Adrenal gland (tissue), 12 donors: ENCODE measurements around the gene CAPSL. TPM values are rescaled to one million over a fixed set of nuclear protein-coding genes. Genes with fewer than 3 reads are reported as not detected.

Experiments used
- DNase-seq, 7 donors: peaks; one replicate each; pipeline ENCODE4 v3.0.0-alpha.2; 2019 to 2020
- H3K27ac ChIP-seq, 5 donors: fragments of 200-600 bp; sonication (generic) in 4 of 5; 1 replicate in 3 of 5; 2 replicates in 2 of 5; pipeline versions ENCODE4 v1.5.1 to v1.8.0; 2016 to 2020; ENCODE audit warnings: mild to moderate bottlenecking in 1 of 5
- H3K27me3 ChIP-seq: fragments of 200-600 bp; 2 replicates; pipeline ENCODE4 v1.8.0; 2021
- H3K36me3 ChIP-seq, 2 donors: fragments of 200-600 bp; replicated peaks in 1 of 2; 1 replicate in 1 of 2; 2 replicates in 1 of 2; pipeline versions ENCODE4 v1.5.1 to v1.8.0; 2018 to 2022
- H3K4me1 ChIP-seq, 2 donors: fragments of 200-600 bp; replicated peaks in 1 of 2; 1 replicate in 1 of 2; 2 replicates in 1 of 2; pipeline versions ENCODE4 v1.5.1 to v1.8.0; 2018 to 2021
- H3K4me3 ChIP-seq, 4 donors: fragments of 200-600 bp; sonication (generic) in 3 of 4; one replicate each; pipeline ENCODE4 v1.5.1; 2016 to 2018
- H3K9me3 ChIP-seq, 3 donors: fragments of 200-600 bp; sonication (generic) in 1 of 3; replicated peaks in 1 of 3; 1 replicate in 2 of 3; 2 replicates in 1 of 3; pipeline versions ENCODE4 v1.5.1 to v1.8.0; 2016 to 2021
- CTCF ChIP-seq, 6 experiments: fragments of 450-650 bp in 4 of 6; fragments of 200-600 bp in 2 of 6; sonication (generic) in 1 of 6; IDR thresholded peaks; 1 replicate in 5 of 6; 2 replicates in 1 of 6; pipeline versions ENCODE4 v1.5.1 to v1.8.0; 2016 to 2021; ENCODE audit warnings: antibody characterized with exemption in 6 of 6, mild to moderate bottlenecking in 2 of 6, moderate library complexity in 1 of 6
- POLR2A ChIP-seq, 2 donors: fragments of 450-650 bp; IDR thresholded peaks; one replicate each; pipeline ENCODE4 v1.6.1; 2017; ENCODE audit warnings: antibody characterized with exemption in 2 of 2, mild to moderate bottlenecking in 2 of 2, moderate library complexity in 1 of 2
- WGBS, 4 donors: extraction: QIAGEN DNeasy Blood & Tissue Kit in 2 of 4; methylation state at CpG; one replicate each; pipeline versions ENCODE4 v1.1.5 to v1.1.7; 2013 to 2017; 5-methylcytosine and 5-hydroxymethylcytosine counted together
- intact Hi-C, 2 donors: fragments of 100-400 bp; cut with DNase I; formaldehyde crosslinking; loops; one replicate each; pipeline versions ENCODE4 v1.14.1 to v1.15.0; 2022 to 2023
- polyA plus RNA-seq, 3 donors: library from polyadenylated mRNA; stranded (reverse); fragments of 200-250 nt in 2 of 3; fragments of 350-450 nt in 1 of 3; fragmentation: Illumina TruSeq in 1 of 3; extraction: RNeasy Lipid Tissue Mini Kit (QIAGEN cat#74804) in 1 of 3; gene quantifications; one replicate each; pipeline ENCODE4 v1.2.3, GENCODE V29; 2013 to 2014
- total RNA-seq, 9 donors: library from RNA; depleted of rRNA in 4 of 9; stranded (reverse); fragments of >200 nt in 4 of 9; fragments of 120-200 nt in 1 of 9; fragmentation: NEBNext Ultra II Directional in 1 of 9; extraction: Animal tissue kit (Norgen Biotek cat#: 25700) in 1 of 9; gene quantifications; one replicate each; pipeline versions ENCODE4 v1.1.0 to v1.2.4, GENCODE V29; 2013 to 2023
- donor health status: healthy with polysubstance abuse.
- donor health status: Bipolar disorder and iron deficiency.
- donor health status: DM: yes; HTN: yes; CAD: no.
- donor health status: DM: no; HTN: no; CAD: no.
- donor health status: DM: no; HTN: no; CAD: no.
- donor health status: DM: yes; HTN: yes; CAD: no.

Gene CAPSL
- total and polyA plus RNA-seq, 12 donors = 0.27 TPM; not detected in 11

- WGBS, 4 donors = 56 to 92% (median 80%) methylated on average over 2 of the region's 2 CpGs
These were observed 60.8 kb downstream of the CAPSL start for GRCh38 chr5:35877655-35878054.

DNA sequence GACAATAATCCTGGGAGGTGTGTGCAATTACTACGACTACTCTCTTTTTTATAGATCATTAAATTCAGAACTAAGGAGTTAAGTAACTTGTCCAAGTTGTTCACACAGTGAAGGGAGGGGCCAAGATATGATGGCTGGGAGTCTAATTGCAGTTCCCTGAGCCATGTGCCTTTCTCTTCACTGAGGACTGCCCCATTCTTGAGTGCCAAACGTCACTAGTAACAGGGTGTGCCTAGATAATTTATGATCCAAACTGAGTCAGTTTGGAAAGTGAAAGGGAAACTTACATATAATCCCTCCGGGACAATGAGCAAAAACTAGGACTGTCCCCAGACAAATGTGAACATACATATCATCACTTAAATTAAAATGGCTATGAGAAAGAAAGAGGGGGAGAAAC lies 61.5 kb downstream of the CAPSL start:
- no peaks in the 10 kb centered on the region for H3K27me3 ChIP-seq
- WGBS, 4 donors = 36 to 43% (median 41%) methylated on average over 3 of the region's 3 CpGs
- intact Hi-C loops = no loop called here
- no peaks in the 10 kb centered on the region for H3K9me3 ChIP-seq
- peak in 1 of 7 donors; percentile 21 for DNase-seq
- H3K4me1 ChIP-seq = no peaks in the 10 kb centered on the region
- H3K4me3 ChIP-seq = no peak overlapping the region
- no peaks in the 10 kb centered on the region for H3K36me3 ChIP-seq
- H3K27ac ChIP-seq = no peak overlapping the region
- TF ChIP-seq POLR2A (IDR thresholded peaks at IDR 0.05) (no peak), CTCF (IDR thresholded peaks at IDR 0.05) (no peak)

More at GRCh38 chr5:35877655-35878054, 60.8 kb downstream of the CAPSL start:
- Histone ChIP-seq H3K4me1 (no peaks in the 10 kb centered on the region), H3K4me3 (no peak overlapping the region), H3K9me3 (no peaks in the 10 kb centered on the region), H3K27me3 (no peaks in the 10 kb centered on the region), H3K27ac (no peak overlapping the region), H3K36me3 (no peaks in the 10 kb centered on the region)
- DNase-seq = no peak
- TF ChIP-seq CTCF (IDR thresholded peaks at IDR 0.05) (no peak), POLR2A (IDR thresholded peaks at IDR 0.05) (no peak)
- intact Hi-C loops = no loop called here

- TF ChIP-seq POLR2A (IDR thresholded peaks at IDR 0.05) (no peak), CTCF (IDR thresholded peaks at IDR 0.05) (no peak)
- no peaks in the 10 kb centered on the region for H3K9me3 ChIP-seq
- no peak for DNase-seq
- H3K27ac ChIP-seq = no peak overlapping the region
- H3K36me3 ChIP-seq = no peaks in the 10 kb centered on the region
- H3K4me3 ChIP-seq = no peak overlapping the region
- H3K27me3 ChIP-seq = no peaks in the 10 kb centered on the region
- intact Hi-C loops = no loop called here
- H3K4me1 ChIP-seq = no peaks in the 10 kb centered on the region
- WGBS, 4 donors = 68 to 87% (median 82%) methylated on average over 2 of the region's 2 CpGs
These were observed 62.0 kb downstream of the CAPSL start for GRCh38 chr5:35876454-35876853.

GRCh38 chr5:35870605-35871004 lies 67.8 kb downstream of the CAPSL start:
- Histone ChIP-seq H3K4me1 (no peaks in the 10 kb centered on the region), H3K27me3 (no peaks in the 10 kb centered on the region), H3K36me3 (no peaks in the 10 kb centered on the region), H3K4me3 (no peak overlapping the region), H3K9me3 (no peaks in the 10 kb centered on the region), H3K27ac (no peak overlapping the region)
- DNase-seq = no peak
- WGBS, 4 donors = 92 to 97% (median 95%) methylated on average over 4 of the region's 4 CpGs
- intact Hi-C loops = no loop called here
- TF ChIP-seq CTCF (IDR thresholded peaks at IDR 0.05) (no peak), POLR2A (IDR thresholded peaks at IDR 0.05) (no peak)
